Smooth muscle cell (in vitro differentiated cells): ENCODE data around the gene UGT1A5. TPM values are rescaled to one million over a fixed set of nuclear protein-coding genes. Genes with fewer than 3 reads are reported as not detected.
"Not testable (repeated sequence)": the region's sequence is repeated elsewhere in the genome, so short reads cannot be mapped to it uniquely, and the experiment has no call there.

Experiments used
- DNase-seq: peaks from one replicate; lab custom pipeline; 2025; ENCODE audit not compliant: unreplicated experiment; lab: John Stamatoyannopoulos, UW
- H2AFZ ChIP-seq: fragments of 200-600 bp; sonication (generic); 2 replicates; pipeline ENCODE4 v1.6.0; 2016; ENCODE audit warnings: antibody characterized with exemption, low read depth, mild to moderate bottlenecking
- H3F3A ChIP-seq: fragments of 200-600 bp; sonication (generic); 2 replicates; pipeline ENCODE4 v1.6.0; 2017; ENCODE audit warnings: antibody characterized with exemption, low read depth
- H3K27ac ChIP-seq: fragments of 200-600 bp; sonication (generic); 2 replicates; pipeline ENCODE4 v1.5.1; 2016; ENCODE audit warnings: low read depth, mild to moderate bottlenecking
- H3K27me3 ChIP-seq: fragments of 200-600 bp; sonication (generic); 2 replicates; pipeline ENCODE4 v1.6.1; 2016; ENCODE audit warnings: low read depth, mild to moderate bottlenecking
- H3K36me3 ChIP-seq: fragments of 200-600 bp; sonication (generic); 2 replicates; pipeline ENCODE4 v1.5.1; 2016; ENCODE audit warnings: low read depth
- H3K4me1 ChIP-seq: fragments of 200-600 bp; sonication (generic); 2 replicates; pipeline ENCODE4 v1.5.1; 2016; ENCODE audit warnings: low read depth
- H3K4me2 ChIP-seq: fragments of 200-600 bp; sonication (generic); 2 replicates; pipeline ENCODE4 v1.6.0; 2016; ENCODE audit warnings: mild to moderate bottlenecking
- H3K4me3 ChIP-seq: fragments of 200-600 bp; sonication (generic); 2 replicates; pipeline ENCODE4 v1.5.1; 2016; ENCODE audit warnings: mild to moderate bottlenecking
- H3K79me2 ChIP-seq: fragments of 200-600 bp; sonication (generic); 2 replicates; pipeline ENCODE4 v1.6.0; 2016; ENCODE audit warnings: low read depth, mild to moderate bottlenecking
- H3K9ac ChIP-seq: fragments of 200-600 bp; sonication (generic); 2 replicates; pipeline ENCODE4 v1.6.0; 2016; ENCODE audit warnings: low read depth
- H3K9me3 ChIP-seq: fragments of 200-600 bp; sonication (generic); replicated peaks from 2 replicates; pipeline ENCODE4 v1.5.1; 2016; ENCODE audit warnings: low read depth
- H4K20me1 ChIP-seq: fragments of 200-600 bp; sonication (generic); 2 replicates; pipeline ENCODE4 v1.6.0; 2016; ENCODE audit warnings: low read depth
- WGBS: methylation state at CpG from one replicate; pipeline ENCODE4 v1.1.7; 2016; ENCODE audit warnings: low lambda C conversion rate; 5-methylcytosine and 5-hydroxymethylcytosine counted together
- polyA plus RNA-seq: library from polyadenylated mRNA; unstranded; fragments of >200 nt; fragmentation: Nextera tagmentation; extraction: Ambion mirVana; gene quantifications from 2 replicates; pipeline ENCODE4 v1.2.1, GENCODE V29; 2016
- total RNA-seq: library from RNA; depleted of rRNA; stranded (reverse); fragments of >200 nt; gene quantifications from 2 replicates; pipeline ENCODE4 v1.2.3, GENCODE V29; 2014
- TF ChIP-seq, protein P1 (sequence below): fragments of 200-600 bp; sonication (generic); IDR thresholded peaks from 2 replicates; pipeline ENCODE4 v1.5.1; 2017; ENCODE audit warnings: borderline replicate concordance, mild to moderate bottlenecking, antibody characterized with exemption; ENCODE audit not compliant: insufficient read depth, poor library complexity, severe bottlenecking

The UGT1A5 gene
- total and polyA plus RNA-seq, 2 experiments from 2014 or later: not detected

DNA sequence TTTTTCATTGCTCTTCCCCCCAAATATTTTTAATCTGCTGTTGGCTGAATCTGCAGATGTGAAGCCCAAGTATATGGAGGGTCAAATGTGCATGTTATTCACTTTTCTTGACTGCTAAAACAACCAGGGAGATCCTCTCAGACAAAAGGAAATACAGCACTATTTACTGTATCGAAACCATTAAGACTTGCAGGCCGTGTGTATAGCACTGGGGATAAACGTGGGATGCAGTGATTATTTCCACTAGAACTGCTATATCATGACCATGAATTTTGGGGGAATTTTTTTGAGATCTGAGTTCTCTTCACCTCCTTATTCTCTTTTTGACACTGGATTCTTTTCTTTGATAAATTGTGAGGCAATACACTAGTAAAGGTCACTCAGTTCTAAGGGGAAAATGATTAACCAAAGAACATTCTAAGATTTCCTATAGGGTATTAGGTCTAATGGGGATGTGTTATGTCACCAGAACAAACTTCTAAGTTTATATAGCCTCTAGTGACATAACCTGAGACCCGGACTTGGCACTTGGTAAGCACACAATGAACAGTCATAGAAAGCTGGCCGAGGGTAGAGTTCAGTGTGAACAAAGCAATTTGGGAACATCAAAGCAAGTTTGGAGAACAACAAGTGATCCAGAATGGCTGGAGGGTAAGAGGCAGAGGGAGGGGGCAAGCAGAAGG is 32.5 kb downstream of the UGT1A5 start:
- no peak overlapping the region for H3K9ac ChIP-seq
- H3K9me3 ChIP-seq: no peaks in the 10 kb centered on the region
- no peak overlapping the region for H2AFZ ChIP-seq
- no peak for DNase-seq
- H3K79me2 ChIP-seq: no peaks in the 10 kb centered on the region
- no peaks in the 10 kb centered on the region for H3K4me1 ChIP-seq
- H3K4me2 ChIP-seq: no peak overlapping the region
- no peaks in the 10 kb centered on the region for H3K36me3 ChIP-seq
- H4K20me1 ChIP-seq: no peaks in the 10 kb centered on the region
- H3K4me3 ChIP-seq: no peak overlapping the region
- no peaks in the 10 kb centered on the region for H3F3A ChIP-seq
- H3K27ac ChIP-seq: no peak overlapping the region
- TF ChIP-seq, protein P1, sequence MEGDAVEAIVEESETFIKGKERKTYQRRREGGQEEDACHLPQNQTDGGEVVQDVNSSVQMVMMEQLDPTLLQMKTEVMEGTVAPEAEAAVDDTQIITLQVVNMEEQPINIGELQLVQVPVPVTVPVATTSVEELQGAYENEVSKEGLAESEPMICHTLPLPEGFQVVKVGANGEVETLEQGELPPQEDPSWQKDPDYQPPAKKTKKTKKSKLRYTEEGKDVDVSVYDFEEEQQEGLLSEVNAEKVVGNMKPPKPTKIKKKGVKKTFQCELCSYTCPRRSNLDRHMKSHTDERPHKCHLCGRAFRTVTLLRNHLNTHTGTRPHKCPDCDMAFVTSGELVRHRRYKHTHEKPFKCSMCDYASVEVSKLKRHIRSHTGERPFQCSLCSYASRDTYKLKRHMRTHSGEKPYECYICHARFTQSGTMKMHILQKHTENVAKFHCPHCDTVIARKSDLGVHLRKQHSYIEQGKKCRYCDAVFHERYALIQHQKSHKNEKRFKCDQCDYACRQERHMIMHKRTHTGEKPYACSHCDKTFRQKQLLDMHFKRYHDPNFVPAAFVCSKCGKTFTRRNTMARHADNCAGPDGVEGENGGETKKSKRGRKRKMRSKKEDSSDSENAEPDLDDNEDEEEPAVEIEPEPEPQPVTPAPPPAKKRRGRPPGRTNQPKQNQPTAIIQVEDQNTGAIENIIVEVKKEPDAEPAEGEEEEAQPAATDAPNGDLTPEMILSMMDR: no peak
- no peaks in the 10 kb centered on the region for H3K27me3 ChIP-seq
- WGBS: 88% methylated on average over 5 of the region's 5 CpGs

DNA sequence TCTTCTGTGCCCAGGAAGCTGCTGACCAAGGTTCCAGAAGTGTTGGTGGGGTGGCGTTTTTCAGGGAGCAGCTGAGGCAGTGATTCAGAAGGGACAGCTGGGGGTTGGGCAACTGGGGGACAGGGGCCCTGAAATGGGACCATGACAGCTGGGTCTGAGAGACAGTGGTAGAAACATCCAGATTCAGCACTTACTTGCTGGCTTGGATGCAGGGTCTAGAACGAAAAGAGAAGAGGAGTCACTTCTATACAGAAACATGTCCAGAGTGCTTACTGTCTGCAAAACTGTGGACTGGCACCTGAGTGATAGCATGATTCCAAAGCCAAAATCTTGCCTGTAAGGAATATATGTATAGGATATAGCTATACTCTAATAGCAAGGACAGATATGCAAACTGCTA is 33.1 kb downstream of the UGT1A5 start:
- not testable (repeated sequence) for H3F3A ChIP-seq, H3K36me3 ChIP-seq, H3K4me1 ChIP-seq, H3K9ac ChIP-seq, DNase-seq, H3K9me3 ChIP-seq, H3K4me2 ChIP-seq, H3K4me3 ChIP-seq, H3K27ac ChIP-seq, H3K27me3 ChIP-seq, H2AFZ ChIP-seq, H4K20me1 ChIP-seq, H3K79me2 ChIP-seq
- 85% methylated on average over 2 of the region's 2 CpGs for WGBS

DNA sequence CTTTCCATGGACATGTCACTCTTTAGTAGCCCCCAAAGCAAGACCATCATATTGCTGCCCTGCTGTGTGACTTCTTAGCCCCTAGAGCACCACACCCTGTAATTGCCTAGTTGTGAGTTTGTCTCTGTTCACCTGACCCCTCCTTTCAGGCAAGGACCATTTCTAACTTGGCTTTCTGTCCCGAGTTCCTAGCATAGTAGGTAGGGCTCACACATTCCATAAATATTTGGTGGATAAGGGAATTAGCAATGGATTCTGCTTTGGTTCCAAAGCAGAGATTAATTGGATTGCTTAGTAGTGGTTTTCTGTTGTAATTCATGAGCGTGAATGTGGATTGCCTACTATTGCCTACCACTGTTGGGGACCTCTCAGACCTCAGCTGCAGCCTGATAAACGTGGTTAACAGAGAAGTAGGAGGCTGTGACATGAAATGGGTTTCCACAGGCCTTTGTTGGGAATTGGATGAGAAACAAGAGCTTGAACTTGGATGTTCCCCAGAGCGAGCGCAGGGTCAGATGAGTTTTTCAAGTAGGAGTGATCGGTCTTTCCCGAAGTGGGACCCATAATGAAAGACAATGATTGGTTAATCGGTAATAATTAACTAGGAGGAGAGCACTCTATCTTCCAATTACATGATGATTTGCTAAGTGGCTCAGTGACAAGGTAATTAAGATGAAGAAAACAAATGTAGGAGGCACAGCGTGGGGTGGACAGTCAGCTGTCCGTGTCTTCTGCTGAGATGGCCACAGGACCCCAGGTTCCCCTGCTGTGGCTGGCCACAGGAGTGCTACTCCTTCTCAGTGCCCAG is 34.0 kb downstream of the UGT1A5 start:
- H3K27ac ChIP-seq: no peak overlapping the region
- WGBS: 83% methylated on average over 10 of the region's 10 CpGs
- H3K79me2 ChIP-seq: no peaks in the 10 kb centered on the region
- H3K4me3 ChIP-seq: no peak overlapping the region
- H3F3A ChIP-seq: no peaks in the 10 kb centered on the region
- H2AFZ ChIP-seq: no peak overlapping the region
- H3K36me3 ChIP-seq: no peaks in the 10 kb centered on the region
- no peak for DNase-seq
- TF ChIP-seq, protein P1: no peak
- no peak overlapping the region for H3K9ac ChIP-seq
- H3K4me2 ChIP-seq: no peak overlapping the region
- H4K20me1 ChIP-seq: no peaks in the 10 kb centered on the region
- no peaks in the 10 kb centered on the region for H3K27me3 ChIP-seq
- H3K4me1 ChIP-seq: no peaks in the 10 kb centered on the region
- H3K9me3 ChIP-seq: no peaks in the 10 kb centered on the region

DNA sequence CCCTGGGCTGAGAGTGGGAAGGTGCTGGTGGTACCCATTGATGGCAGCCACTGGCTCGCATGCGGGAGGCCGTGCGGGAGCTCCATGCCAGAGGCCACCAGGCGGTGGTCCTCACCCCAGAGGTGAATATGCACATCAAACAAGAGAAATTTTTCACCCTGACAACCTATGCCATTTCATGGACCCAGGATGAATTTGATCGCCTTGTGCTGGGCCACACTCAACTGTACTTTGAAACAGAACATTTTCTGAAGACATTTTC is 34.5 kb downstream of the UGT1A5 start:
- H3K4me2 ChIP-seq: no peak overlapping the region
- no peaks in the 10 kb centered on the region for H3K27me3 ChIP-seq
- no peaks in the 10 kb centered on the region for H3K4me1 ChIP-seq
- H2AFZ ChIP-seq: no peak overlapping the region
- H3K9ac ChIP-seq: no peak overlapping the region
- no peaks in the 10 kb centered on the region for H3F3A ChIP-seq
- H3K27ac ChIP-seq: no peak overlapping the region
- no peaks in the 10 kb centered on the region for H4K20me1 ChIP-seq
- H3K79me2 ChIP-seq: no peaks in the 10 kb centered on the region
- TF ChIP-seq, protein P1: no peak
- no peaks in the 10 kb centered on the region for H3K9me3 ChIP-seq
- no peak for DNase-seq
- WGBS: 92% methylated on average over 6 of the region's 6 CpGs
- no peak overlapping the region for H3K4me3 ChIP-seq
- H3K36me3 ChIP-seq: no peaks in the 10 kb centered on the region

DNA sequence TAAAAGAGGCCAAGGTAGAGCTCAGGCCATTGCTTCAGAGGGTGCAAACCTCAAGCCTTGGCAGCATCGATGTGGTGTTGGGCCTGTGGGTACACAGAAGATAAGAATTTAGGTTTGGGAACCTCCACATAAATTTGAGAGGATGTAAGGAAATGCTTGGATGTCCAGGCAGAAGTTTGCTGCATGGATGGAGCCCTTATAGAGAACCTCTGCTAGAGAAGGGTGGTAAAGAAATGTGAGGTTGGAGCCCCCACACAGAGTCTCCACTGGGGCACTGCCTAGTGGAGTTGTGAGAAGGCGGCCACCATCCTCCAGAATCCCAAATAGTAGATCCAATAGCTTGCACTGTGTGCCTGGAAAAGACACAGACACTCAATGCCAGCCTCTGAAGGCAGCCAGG is 38.0 kb downstream of the UGT1A5 start:
- H3K9ac ChIP-seq, H3K79me2 ChIP-seq, H3F3A ChIP-seq, H3K27me3 ChIP-seq, H3K27ac ChIP-seq, DNase-seq, H3K36me3 ChIP-seq, H3K4me1 ChIP-seq, H3K4me2 ChIP-seq, H3K9me3 ChIP-seq, H3K4me3 ChIP-seq, H2AFZ ChIP-seq, H4K20me1 ChIP-seq: not testable (repeated sequence)
- 72% methylated on average over 2 of the region's 2 CpGs for WGBS

DNA sequence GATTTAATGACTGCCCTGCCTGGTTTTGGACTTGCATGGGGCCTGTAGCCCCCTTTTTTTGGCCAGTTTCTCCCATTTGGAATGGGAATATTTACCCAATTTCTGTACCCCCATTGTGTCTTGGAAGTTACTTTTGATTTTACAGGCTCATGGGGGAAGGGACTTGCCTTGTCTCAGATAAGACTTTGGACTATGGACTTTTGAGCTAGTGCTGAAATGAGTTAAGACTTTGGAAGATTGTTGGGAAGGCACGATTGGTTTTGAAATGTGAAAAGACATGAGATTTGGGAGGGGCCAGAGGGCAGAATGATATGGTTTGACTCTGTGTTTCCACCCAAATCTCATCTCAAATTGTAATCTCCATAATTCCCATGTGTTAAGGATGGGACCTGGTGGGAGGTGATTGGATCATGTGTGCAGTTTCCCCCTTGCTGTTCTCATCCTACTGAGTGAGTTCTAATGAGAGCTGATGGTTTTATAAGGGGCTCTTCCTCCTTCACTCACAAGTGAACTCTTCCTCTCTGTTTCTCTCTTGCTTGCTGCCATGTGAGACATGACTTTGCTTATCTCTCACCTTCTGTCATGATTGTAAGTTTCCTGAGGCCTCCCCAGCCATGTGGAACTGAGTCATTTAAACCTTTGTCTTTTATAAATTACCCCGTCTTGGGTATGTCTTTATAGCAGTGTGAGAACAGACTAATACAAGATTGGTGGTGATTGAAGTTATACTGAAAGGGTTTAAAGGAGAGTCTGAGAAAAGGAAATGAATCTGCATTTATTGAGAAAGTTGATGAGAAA is 38.7 kb downstream of the UGT1A5 start:
- not testable (repeated sequence) for H3K4me3 ChIP-seq, H2AFZ ChIP-seq, H3F3A ChIP-seq, H3K4me1 ChIP-seq, H3K27me3 ChIP-seq, H3K79me2 ChIP-seq, H3K9ac ChIP-seq, H4K20me1 ChIP-seq, H3K4me2 ChIP-seq, H3K36me3 ChIP-seq, DNase-seq, H3K27ac ChIP-seq, H3K9me3 ChIP-seq
- whole genome bisulfite sequencing: 67% methylated on average over 2 of the region's 2 CpGs
